Epithelial cell of prostate (primary cell): ENCODE results near the gene UBE2G1.
"Not testable (repeated sequence)": the region's sequence is repeated elsewhere in the genome, so short reads cannot be mapped to it uniquely, and the experiment has no call there.

Source experiments
- DNase-seq: peaks from one replicate; pipeline ENCODE4 v3.0.0-alpha.2; 2011; ENCODE audit warnings: low read depth, low spot score
- H3K27ac ChIP-seq: fragments of 450-650 bp; 2 replicates; pipeline ENCODE4 v1.5.1; 2017; ENCODE audit warnings: mild to moderate bottlenecking

The UBE2G1 gene

GRCh38 chr17:4261452-4261851 lies 105.0 kb downstream of the UBE2G1 start:
- H3K27ac ChIP-seq = no peak overlapping the region
- no peak for DNase-seq

- DNase-seq = no peak
- H3K27ac ChIP-seq = no peak overlapping the region
These were observed 107.6 kb downstream of the UBE2G1 start for GRCh38 chr17:4258867-4259266.

- H3K27ac ChIP-seq = no peak overlapping the region
- no peak for DNase-seq
These were observed 109.5 kb downstream of the UBE2G1 start for GRCh38 chr17:4256952-4257351.

GRCh38 chr17:4255271-4255670 lies 111.2 kb downstream of the UBE2G1 start:
- DNase-seq, H3K27ac ChIP-seq: not testable (repeated sequence)

- DNase-seq = no peak
- H3K27ac ChIP-seq = no peak overlapping the region
These were observed 115.6 kb downstream of the UBE2G1 start for GRCh38 chr17:4250887-4251286.

- no peak for DNase-seq
- peak overlapping the region; percentile 97 for H3K27ac ChIP-seq
These were observed 116.9 kb downstream of the UBE2G1 start for GRCh38 chr17:4249452-4250029.

GRCh38 chr17:4248504-4249277 lies 117.8 kb downstream of the UBE2G1 start:
- peak overlapping the region; percentile 97 for H3K27ac ChIP-seq
- DNase-seq = no peak

- peak; percentile 86 for DNase-seq
- peak overlapping the region; percentile 97 for H3K27ac ChIP-seq
These were observed 118.5 kb downstream of the UBE2G1 start for GRCh38 chr17:4247971-4248388.

GRCh38 chr17:4247361-4247970 lies 119.0 kb downstream of the UBE2G1 start:
- H3K27ac ChIP-seq = peak overlapping the region; percentile 97
- peak; percentile 80 for DNase-seq

GRCh38 chr17:4246674-4247073 lies 119.8 kb downstream of the UBE2G1 start:
- peak overlapping the region; percentile 97 for H3K27ac ChIP-seq
- no peak for DNase-seq

GRCh38 chr17:4241535-4241934 lies 124.9 kb downstream of the UBE2G1 start:
- DNase-seq = no peak
- no peak overlapping the region for H3K27ac ChIP-seq

GRCh38 chr17:4236456-4236855 lies 130.0 kb downstream of the UBE2G1 start:
- no peak overlapping the region for H3K27ac ChIP-seq
- DNase-seq = no peak

- no peak for DNase-seq
- H3K27ac ChIP-seq = no peak overlapping the region
These were observed 130.8 kb downstream of the UBE2G1 start for GRCh38 chr17:4235372-4236279.

GRCh38 chr17:4234401-4234800 lies 132.1 kb downstream of the UBE2G1 start:
- H3K27ac ChIP-seq = no peak overlapping the region
- no peak for DNase-seq

- peak overlapping the region; percentile 88 for H3K27ac ChIP-seq
- no peak for DNase-seq
These were observed 132.7 kb downstream of the UBE2G1 start for GRCh38 chr17:4233668-4234258.

GRCh38 chr17:4232168-4232813 lies 134.2 kb downstream of the UBE2G1 start:
- H3K27ac ChIP-seq = peak overlapping the region; percentile 88
- no peak for DNase-seq

- DNase-seq = no peak
- peak overlapping the region; percentile 88 for H3K27ac ChIP-seq
These were observed 136.6 kb downstream of the UBE2G1 start for GRCh38 chr17:4229627-4230541.

- H3K27ac ChIP-seq = no peak overlapping the region
These were observed 144.4 kb downstream of the UBE2G1 start for GRCh38 chr17:4221899-4222659.

More at GRCh38 chr17:4221899-4222659, 144.4 kb downstream of the UBE2G1 start:
- DNase-seq = no peak
